Forelimb muscle (tissue), 1 donor: ENCODE measurements around the gene MOB2. TPM values are rescaled to one million over a fixed set of nuclear protein-coding genes. Genes with fewer than 3 reads are reported as not detected.

ENCODE experiments used
- DNase-seq: peaks from one replicate; pipeline ENCODE4 v3.0.0-alpha.2; 2013; ENCODE audit warnings: low read depth
- polyA plus RNA-seq: library from polyadenylated mRNA; unstranded; fragments of 120-200 nt; gene quantifications from one replicate; pipeline ENCODE4 v1.2.1, GENCODE V29; 2013; ENCODE audit not compliant: insufficient read length

MOB2 gene
- polyA plus RNA-seq, 1 donor = 22.7 TPM

- no peak for DNase-seq
These were observed 14.2 kb downstream of the MOB2 start for GRCh38 chr11:1472180-1473005.

GRCh38 chr11:1471736-1472135 is 14.8 kb downstream of the MOB2 start:
- DNase-seq = no peak

DNA sequence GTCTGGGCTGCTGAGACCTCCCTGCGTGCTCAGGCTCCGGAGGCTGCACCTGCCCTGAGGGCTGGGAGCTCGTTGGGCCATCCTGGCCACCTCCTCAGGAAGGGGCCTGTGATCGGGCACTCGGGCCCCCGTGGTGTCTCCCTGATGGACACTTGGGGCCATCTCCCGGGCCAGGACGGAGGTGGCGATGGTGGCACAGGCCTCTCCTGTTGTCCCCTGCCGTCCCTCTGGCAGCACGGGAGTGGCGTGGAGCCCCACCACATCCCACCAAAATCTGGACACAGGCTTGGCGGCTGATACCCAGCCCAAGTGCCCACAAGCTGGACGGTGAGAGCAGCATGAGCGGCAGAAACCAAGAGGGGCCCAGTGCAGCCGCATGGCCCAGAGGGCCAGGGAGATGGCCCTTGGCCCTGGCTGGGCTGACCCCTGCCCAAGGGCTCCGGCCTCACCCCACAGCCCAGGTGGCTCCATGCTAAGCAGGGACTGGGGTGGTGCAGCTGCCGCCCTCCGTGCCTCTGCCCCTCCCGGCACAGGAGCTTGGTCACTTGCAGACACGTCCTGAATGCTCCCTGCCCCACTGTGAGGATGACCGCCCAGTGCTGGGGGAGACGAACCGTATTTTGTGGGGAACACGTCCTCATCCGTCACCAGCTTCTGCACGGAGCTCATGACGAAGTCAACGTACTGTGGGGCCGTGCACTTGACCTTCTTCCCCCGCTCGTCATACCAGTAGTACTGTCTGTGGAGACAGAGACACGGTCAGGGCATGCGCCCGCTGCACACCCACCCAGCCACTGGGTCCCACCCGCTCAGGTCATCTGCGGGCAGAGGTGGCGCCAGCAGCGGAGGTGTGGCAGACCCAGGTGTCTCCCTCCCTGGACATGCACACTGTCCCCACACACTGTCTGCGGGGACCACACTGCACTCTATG is 15.6 kb downstream of the MOB2 start:
- no peak for DNase-seq

DNA sequence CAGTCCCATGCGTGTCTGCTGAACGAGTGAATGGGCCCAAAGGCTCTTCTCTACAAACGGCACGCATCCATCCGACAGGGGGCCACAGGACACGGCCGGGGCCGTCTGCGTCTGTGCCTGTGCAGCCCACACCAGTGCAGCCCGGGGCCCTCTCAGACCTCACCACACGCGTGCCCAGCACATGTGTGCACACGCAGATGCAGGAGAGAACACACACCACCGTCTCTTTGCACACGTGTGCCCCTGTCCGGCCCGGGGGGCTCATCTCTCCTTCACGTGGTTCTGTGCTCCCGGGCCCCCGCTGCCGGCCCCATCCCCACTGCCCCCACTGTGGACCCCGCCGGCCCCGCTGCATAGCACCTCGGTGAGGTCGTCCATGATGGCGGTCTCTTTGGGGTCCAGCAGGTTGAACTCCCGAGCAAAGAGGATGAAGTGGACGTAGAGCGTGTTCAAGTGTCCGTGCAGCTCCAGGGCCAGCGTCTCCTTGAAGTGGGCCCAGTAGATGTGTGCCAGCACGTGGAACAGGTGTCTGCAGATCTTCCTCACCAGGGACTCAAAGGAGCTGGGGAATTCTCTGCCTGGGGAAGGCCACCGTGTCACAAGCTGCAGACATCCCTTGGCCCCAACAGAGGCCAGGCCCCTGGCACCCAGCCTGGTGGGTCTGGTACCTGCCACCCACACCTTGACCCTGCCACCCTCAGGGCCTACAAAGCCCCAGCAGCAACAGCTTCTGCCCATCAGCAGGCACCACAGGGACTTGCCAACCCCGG is 16.5 kb downstream of the MOB2 start:
- DNase-seq = no peak

DNA sequence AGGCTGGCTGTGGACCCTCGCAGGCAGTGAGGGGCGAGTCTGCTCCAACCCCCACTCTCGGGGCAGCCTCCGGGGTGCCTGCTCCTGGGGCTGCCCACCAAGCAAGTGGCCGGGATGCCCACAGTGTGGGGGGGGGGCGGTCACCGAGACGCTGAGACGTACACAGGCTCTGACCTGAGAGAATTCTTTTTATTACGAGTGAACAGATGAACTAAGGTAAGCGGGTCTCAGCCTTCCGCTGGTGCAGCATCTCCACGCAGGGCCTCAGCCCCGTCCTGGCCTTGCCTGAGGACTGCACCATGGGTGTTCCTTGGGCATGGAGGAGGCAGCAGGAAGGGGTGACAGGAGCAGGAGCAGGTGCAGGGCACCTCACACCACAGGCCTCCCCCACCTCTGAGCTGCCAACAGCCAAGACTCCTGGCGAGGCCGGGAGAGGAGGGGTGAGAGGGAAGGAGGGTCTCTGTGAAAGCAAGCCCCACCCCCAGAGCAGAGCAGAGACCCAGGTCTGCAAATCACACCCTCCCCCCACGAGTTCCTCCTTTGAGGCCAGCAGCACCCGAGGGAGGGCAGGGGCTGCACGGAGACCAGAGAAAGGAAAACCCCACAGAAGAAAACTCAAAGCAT is 17.2 kb downstream of the MOB2 start:
- DNase-seq = no peak

DNA sequence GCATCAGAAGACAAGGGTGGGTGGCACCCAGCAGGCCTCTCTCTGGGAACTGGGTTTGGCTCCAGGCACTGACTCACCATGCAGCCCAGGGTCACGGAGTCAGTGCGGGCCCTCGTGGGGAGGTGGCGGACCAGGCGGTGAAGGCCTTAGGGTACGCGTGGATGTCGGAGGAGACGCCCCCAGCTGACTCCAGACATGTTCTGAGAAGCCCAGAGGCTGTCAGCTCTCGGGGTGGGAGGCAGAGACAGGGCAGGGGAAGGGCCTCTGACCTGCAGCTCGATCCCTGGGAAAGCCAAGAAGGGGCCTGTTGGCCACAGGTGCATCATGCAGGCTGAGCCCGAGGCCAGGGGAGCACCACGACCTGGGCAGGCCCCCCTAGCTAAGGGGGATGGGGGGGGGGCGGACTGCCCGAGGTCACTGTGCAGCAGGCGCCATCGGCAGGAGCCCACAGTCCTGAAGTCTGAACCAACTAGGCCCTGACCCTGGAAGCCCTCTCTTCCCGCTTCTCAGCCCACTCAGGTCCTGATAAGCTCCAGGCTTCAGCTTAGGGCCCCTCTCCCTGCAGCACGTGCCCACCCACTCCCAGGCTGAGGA is 18.0 kb downstream of the MOB2 start:
- no peak for DNase-seq

GRCh38 chr11:1468002-1468401 is 18.6 kb downstream of the MOB2 start:
- no peak for DNase-seq

GRCh38 chr11:1467270-1467669 is 19.3 kb downstream of the MOB2 start:
- no peak for DNase-seq

GRCh38 chr11:1466784-1467183 is 19.8 kb downstream of the MOB2 start:
- no peak for DNase-seq

- DNase-seq = no peak
These were observed 23.5 kb downstream of the MOB2 start for GRCh38 chr11:1463056-1463455.

DNA sequence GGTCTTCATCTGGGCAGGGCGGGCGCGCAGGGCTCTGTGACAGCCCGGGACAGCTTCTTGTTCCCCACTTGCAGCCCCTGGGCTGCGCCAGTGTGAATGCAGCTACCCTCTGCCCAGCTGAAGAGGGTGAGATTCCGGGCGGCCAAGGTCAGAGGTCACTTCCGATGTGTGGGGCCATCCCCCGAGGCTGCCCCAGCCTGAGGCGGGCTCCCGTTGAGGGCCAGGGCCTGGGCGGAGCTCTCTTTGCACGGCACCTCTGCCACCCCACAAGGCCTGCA is 23.9 kb downstream of the MOB2 start:
- DNase-seq = no peak

DNA sequence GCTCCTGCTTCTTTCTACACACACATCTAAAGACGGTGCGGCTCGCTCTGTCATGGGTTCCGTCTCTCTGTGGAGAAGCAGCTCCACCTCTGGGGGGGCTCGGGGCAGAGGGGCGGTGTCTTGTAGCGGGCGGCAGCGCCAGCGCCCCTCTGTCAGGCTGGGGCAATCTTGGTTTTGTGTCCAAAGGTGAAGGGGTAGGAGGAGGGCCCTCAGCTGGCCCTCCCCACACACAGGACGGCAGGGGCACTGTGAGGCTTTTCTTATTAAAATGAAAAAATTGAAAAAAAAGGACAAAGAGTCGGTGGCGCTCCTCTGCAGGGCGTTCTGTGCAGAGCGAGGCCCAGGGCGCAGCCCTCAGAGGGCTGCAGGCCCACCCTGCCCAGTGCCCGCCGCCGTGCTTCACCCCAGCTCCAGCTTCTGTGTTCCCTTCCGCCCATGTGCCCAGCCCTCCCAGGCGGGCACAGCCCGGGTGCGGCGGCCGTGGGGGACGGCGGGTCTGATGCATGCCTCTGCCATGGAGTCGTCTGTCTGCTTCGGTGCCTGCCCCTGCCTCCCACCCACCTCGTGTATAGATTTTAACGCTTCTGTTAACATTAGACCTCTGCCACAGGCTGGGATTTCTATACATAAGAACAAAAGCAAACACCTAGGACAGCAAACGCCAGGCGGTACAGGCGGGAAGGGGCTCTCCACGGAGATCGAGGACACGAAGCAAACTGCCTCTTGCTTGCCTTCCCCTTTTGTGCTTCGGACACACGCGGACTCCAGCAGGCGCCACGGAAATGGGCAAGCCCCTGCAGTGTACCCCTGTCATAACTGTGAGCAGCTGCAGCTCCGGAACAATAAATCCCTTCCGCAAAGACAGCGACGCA is 24.5 kb downstream of the MOB2 start:
- DNase-seq = no peak

- DNase-seq = no peak
These were observed 25.4 kb downstream of the MOB2 start for GRCh38 chr11:1460986-1461825.

DNA sequence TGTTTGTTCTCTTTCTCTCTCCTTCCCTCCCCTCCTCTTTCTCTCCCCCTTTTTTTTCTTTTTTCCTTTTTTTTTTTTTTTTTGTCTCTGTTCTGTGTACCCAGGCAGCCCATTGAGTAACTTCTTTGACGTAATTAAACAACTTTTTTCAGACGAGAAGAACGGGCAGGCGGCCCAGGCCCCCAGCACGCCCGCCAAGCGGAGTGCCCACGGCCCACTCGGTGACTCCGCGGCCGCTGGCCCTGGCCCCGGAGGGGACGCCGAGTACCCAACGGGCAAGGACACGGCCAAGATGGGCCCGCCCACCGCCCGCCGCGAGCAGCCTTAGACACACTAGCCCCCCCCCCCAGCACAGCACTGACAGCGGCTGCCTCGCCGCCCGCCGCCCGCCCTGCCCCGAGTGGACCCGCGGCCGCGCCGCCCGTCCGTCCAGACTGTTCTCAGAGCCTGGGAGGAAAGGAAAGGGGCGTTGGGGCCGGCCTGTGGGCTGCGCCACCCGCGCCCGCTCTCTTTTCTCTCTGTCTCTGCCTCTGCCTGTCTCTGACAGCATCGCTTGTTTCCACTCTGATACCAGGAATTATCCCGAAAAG is 26.1 kb downstream of the MOB2 start:
- DNase-seq = no peak

GRCh38 chr11:1459764-1460395 is 26.7 kb downstream of the MOB2 start:
- no peak for DNase-seq

- no peak for DNase-seq
These were observed 27.4 kb downstream of the MOB2 start for GRCh38 chr11:1459219-1459575.

DNA sequence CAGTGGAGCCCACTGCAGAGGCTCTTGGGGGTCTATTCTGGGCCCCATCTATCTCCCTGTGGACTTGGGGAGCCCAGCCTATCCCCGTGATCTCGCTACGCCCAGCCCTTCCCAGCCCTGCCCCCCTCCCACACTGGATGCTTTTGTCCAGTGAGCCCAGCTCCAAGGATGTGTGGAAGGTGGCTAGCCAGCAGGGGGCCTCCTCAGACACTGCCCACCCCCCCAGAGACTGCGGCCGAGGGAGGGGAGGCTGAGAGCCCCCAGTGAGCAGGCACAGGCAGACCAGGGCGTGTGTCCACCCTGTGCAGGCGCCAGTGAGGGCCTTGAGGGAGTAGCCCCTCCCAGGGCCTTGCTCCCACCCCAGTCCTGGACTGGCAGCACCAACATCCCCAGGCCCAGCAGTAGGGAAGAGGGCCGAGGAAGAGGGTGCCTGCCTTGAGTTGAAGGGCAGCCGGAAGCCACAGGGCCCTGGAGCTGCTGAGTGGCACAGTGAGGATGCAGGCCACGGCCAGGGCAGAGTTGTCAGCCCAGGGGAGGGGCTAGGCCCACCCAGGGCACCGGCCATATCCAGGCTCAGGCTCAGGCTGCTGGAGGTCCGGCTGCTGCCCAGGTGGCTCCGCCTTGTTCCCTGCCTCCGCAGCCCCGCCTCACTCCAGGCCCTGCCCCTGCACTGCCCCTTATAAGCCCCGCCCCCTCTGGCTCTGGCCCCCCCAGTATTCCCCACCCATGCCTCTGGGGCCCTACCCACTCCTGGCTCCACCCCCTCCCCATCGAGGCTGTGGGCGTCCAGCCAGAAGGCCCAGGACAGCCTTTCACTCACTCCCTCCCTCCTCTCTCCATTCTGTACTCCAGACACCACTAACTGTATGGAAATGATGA is 28.0 kb downstream of the MOB2 start:
- no peak for DNase-seq

GRCh38 chr11:1457856-1458255 is 28.7 kb downstream of the MOB2 start:
- DNase-seq = no peak
